Neural crest cell (in vitro differentiated cells): ENCODE results near the gene SEPSECS. TPM values are rescaled to one million over a fixed set of nuclear protein-coding genes. Genes with fewer than 3 reads are reported as not detected.
A peak's percentile ranks its signal among the peaks of the same experiment; 100 is the strongest.
"Not testable (repeated sequence)": the region's sequence is repeated elsewhere in the genome, so short reads cannot be mapped to it uniquely, and the experiment has no call there.

ENCODE experiments used
- DNase-seq: peaks from one replicate; pipeline ENCODE4 v3.0.0; 2021; ENCODE audit warnings: low read depth, mixed read lengths, low spot score
- H3K27ac Mint-ChIP-seq: one replicate; pipeline ENCODE4 v1.8.0; 2021; ENCODE audit warnings: mild to moderate bottlenecking, mixed read lengths; ENCODE audit not compliant: unreplicated experiment
- H3K27me3 Mint-ChIP-seq: 2 replicates; pipeline ENCODE4 v1.8.0; 2021; ENCODE audit warnings: low read depth, mild to moderate bottlenecking, mixed read lengths
- H3K36me3 Mint-ChIP-seq: 2 replicates; pipeline ENCODE4 v1.8.0; 2021; ENCODE audit warnings: low read depth, mild to moderate bottlenecking, mixed read lengths
- H3K4me1 Mint-ChIP-seq: 2 replicates; pipeline ENCODE4 v1.8.0; 2021; ENCODE audit warnings: mixed read lengths
- H3K4me3 Mint-ChIP-seq: one replicate; pipeline ENCODE4 v1.8.0; 2021; ENCODE audit warnings: mild to moderate bottlenecking, mixed read lengths
- H3K9me3 Mint-ChIP-seq: 2 replicates; pipeline ENCODE4 v1.8.0; 2021; ENCODE audit warnings: mixed read lengths
- total RNA-seq: library from RNA; stranded (reverse); gene quantifications from 2 replicates; pipeline ENCODE4 v1.2.1, GENCODE V29; 2021
- TF ChIP-seq, protein P1 (sequence below): fragments of 200-600 bp; sonication (generic); conservative IDR thresholded peaks from 2 replicates; pipeline ENCODE4 v1.5.0; 2021; ENCODE audit warnings: antibody characterized with exemption, mild to moderate bottlenecking

The SEPSECS gene
- total RNA-seq, 1 donor from 2014 or later: 9.3 TPM

- TF ChIP-seq, protein P1, sequence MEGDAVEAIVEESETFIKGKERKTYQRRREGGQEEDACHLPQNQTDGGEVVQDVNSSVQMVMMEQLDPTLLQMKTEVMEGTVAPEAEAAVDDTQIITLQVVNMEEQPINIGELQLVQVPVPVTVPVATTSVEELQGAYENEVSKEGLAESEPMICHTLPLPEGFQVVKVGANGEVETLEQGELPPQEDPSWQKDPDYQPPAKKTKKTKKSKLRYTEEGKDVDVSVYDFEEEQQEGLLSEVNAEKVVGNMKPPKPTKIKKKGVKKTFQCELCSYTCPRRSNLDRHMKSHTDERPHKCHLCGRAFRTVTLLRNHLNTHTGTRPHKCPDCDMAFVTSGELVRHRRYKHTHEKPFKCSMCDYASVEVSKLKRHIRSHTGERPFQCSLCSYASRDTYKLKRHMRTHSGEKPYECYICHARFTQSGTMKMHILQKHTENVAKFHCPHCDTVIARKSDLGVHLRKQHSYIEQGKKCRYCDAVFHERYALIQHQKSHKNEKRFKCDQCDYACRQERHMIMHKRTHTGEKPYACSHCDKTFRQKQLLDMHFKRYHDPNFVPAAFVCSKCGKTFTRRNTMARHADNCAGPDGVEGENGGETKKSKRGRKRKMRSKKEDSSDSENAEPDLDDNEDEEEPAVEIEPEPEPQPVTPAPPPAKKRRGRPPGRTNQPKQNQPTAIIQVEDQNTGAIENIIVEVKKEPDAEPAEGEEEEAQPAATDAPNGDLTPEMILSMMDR: no peak
- DNase-seq: no peak
- Mint-ChIP-seq H3K36me3 (peaks cover 12% of the 10 kb centered on the region), H3K9me3 (peaks cover 9% of the 10 kb centered on the region), H3K27ac (no peak overlapping the region), H3K4me3 (no peak overlapping the region), H3K27me3 (no peaks in the 10 kb centered on the region), H3K4me1 (peaks cover 24% of the 10 kb centered on the region)
These were observed 71.0 kb downstream of the SEPSECS start for GRCh38 chr4:25089051-25089763.

DNA sequence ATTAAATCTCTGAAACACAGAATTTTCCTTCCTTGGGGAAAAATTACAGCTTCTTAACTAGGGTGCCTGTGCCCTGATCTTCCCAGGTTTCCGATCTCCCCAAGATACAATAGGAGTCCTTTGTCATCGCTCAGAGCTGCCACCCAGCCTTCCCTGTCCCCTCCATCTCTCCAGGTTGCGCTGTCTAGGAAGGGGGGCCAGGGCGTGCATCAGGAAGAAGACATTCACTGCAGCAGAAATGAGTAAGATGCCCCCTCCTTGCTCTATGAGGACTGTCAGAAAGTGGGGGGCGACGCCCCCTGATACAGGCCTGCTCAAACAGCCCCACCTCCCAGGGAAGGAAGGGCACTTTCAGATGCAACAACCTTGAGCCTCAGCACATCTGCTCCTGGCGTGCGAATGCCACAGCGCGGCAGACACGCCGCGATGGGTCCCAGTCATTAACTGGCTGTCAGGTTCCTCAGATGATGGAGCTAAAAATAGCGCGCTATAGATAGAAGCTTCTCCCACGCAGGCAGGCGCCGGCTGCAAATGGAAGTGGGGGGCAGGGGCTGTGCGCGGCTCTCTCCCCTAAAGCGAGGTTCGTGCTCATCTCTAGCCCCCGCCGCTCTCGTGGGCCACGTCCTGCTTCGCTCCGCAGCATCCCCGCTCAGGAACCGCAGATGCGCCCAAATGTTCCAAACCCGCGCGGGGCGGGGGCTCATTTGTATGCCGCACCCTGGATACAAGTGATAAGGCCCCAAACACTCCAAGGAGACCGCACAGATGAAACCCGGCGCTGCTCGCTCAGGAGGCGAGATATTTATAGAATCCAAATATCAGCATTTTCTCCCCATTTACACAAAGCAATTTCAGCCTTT lies 71.9 kb downstream of the SEPSECS start:
- TF ChIP-seq, protein P1: no peak
- Mint-ChIP-seq H3K36me3 (peaks cover 4% of the 10 kb centered on the region), H3K4me3 (no peak overlapping the region), H3K9me3 (peaks cover 5% of the 10 kb centered on the region), H3K27ac (peak overlapping the region; percentile 73), H3K4me1 (peaks cover 24% of the 10 kb centered on the region), H3K27me3 (no peaks in the 10 kb centered on the region)
- DNase-seq: no peak

- H3K27ac Mint-ChIP-seq: no peak overlapping the region
- H3K27me3 Mint-ChIP-seq: no peaks in the 10 kb centered on the region
- no peak overlapping the region for H3K4me3 Mint-ChIP-seq
- no peaks in the 10 kb centered on the region for H3K9me3 Mint-ChIP-seq
- no peaks in the 10 kb centered on the region for H3K36me3 Mint-ChIP-seq
- no peak for DNase-seq
- peaks cover 5% of the 10 kb centered on the region for H3K4me1 Mint-ChIP-seq
- TF ChIP-seq, protein P1: no peak
These were observed 74.6 kb downstream of the SEPSECS start for GRCh38 chr4:25085671-25086070.

GRCh38 chr4:25083441-25083840 lies 76.8 kb downstream of the SEPSECS start:
- not testable (repeated sequence) for H3K4me1 Mint-ChIP-seq, DNase-seq, H3K27me3 Mint-ChIP-seq, H3K4me3 Mint-ChIP-seq, H3K9me3 Mint-ChIP-seq, H3K36me3 Mint-ChIP-seq, H3K27ac Mint-ChIP-seq

DNA sequence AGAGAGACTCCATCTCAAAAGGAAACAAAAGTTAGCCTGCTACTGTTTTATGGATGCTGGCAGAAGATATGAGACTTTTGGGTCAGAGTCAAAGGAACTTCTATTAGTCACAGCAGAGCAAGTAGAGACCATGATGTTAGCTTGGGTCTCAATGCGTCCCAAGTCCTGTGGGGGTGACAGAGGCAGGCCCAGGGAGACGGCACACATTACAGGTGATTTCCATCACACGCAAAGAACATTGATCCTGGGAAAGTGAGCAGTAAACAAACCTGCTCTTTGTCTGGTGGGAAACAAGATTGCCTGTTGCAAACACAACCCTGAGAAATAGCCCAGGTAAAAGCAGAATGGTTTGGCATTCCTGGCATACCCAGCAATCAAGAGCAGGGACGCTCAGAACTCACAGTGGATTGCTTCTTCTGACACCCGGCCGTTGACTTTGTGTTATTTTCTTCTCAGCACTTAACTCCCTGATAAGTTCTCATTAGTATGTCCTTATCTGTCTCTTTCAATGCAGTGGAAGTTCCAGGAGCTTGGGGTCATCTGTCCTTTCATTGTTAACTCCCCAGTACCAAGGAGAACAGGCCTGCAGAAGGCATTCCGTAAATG lies 78.3 kb downstream of the SEPSECS start:
- DNase-seq: no peak
- Mint-ChIP-seq H3K27ac (no peak overlapping the region), H3K36me3 (no peaks in the 10 kb centered on the region), H3K4me3 (no peak overlapping the region), H3K4me1 (no peaks in the 10 kb centered on the region), H3K27me3 (no peaks in the 10 kb centered on the region), H3K9me3 (peaks cover 3% of the 10 kb centered on the region)
- TF ChIP-seq, protein P1: no peak
